Activated CD4-positive, alpha-beta T cell treated with anti-CD3 and anti-CD28 coated beads for 24 hours (primary cell): ENCODE measurements around the gene MBNL1.
"Not testable (repeated sequence)": the region's sequence is repeated elsewhere in the genome, so short reads cannot be mapped to it uniquely, and the experiment has no call there.

Experiments used
- DNase-seq, 2 donors: peaks; one replicate each; pipeline ENCODE4 v3.0.0-alpha.2; 2020; ENCODE audit warnings: low read depth in 2 of 2

Gene MBNL1

GRCh38 chr3:152399374-152399773 is 130.6 kb downstream of the MBNL1 start:
- no peak for DNase-seq

GRCh38 chr3:152400887-152401286 is 132.2 kb downstream of the MBNL1 start:
- no peak for DNase-seq

- DNase-seq: no peak
Measured at GRCh38 chr3:152402695-152403451, 134.1 kb downstream of the MBNL1 start.

DNA sequence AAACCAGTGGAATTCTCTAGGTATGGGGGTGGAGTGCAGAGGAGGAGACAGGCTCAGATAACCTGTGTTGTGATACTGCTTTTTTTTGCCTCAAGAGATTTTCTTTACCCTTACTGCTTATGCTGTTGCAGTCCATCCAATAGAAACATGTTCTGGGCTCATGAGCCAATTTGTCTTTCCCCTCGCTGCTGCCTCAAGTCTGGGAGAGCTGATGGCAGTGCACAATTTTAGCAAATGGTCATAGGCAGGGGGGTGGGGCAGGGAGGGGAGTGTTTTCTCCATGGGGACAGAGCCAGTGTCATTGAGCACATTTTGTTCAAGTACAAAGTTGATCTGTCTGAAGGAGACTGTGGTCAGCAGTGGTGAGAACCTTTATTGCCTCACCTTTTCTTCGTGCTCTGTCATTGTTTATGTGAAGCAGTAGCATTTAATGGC is 134.9 kb downstream of the MBNL1 start:
- DNase-seq: no peak

- DNase-seq: no peak
Measured at GRCh38 chr3:152404976-152405375, 136.2 kb downstream of the MBNL1 start.

- no peak for DNase-seq
Measured at GRCh38 chr3:152405915-152406802, 137.4 kb downstream of the MBNL1 start.

DNA sequence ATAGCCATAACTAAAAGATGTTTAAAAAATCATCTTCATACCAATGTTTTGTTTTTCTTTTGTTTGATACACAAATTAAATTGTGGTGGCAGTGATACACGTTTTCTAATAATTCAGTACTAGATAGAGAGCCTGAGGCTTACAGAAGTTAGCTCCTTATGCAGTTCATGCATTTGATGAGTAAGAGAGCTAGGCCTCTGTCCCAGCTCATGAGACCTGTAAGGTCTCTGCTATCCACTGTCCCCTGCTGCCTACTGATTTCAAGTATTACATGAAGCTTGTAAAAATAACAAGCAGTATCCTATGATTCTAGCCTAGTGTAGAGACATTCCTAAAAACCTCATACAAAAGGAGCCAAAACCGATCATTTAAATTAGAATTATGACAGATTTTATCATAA is 144.5 kb downstream of the MBNL1 start:
- DNase-seq: no peak

DNA sequence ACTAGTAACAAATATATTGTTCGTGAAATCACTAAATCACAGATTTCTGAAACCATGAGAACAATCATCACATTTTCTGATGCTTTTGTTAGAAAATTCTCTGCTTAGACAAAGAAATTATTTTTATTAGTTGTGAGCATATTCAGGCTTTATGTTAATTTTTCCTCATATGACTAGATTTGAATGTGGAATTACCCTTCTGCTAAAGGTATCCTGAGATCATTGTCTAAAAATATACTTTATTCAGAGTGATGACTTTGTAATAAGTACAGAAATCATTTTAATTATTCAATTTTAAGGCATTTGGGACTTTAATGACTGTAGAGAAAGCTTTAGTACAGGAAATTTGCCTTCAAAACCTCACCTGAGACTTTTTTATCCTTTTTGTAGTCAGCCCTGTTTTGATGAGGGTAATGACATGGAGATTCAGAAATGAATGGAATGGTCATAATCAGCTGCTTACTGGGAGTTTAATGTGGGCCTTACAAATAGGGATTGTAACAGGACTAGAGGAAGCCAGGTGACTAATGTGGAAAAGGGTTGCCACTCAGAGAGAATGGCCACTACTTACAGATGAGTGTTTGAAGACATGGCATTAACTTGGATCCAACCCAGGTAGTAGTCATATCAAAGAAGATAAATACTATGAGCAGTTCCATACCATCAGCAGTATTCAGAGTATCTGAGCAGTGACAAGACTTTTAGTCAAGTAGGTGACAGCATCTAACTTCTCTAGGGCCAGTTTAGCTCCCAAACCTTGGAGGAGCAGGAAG is 148.3 kb downstream of the MBNL1 start:
- no peak for DNase-seq

- no peak for DNase-seq
Measured at GRCh38 chr3:152419748-152420147, 151.0 kb downstream of the MBNL1 start.

DNA sequence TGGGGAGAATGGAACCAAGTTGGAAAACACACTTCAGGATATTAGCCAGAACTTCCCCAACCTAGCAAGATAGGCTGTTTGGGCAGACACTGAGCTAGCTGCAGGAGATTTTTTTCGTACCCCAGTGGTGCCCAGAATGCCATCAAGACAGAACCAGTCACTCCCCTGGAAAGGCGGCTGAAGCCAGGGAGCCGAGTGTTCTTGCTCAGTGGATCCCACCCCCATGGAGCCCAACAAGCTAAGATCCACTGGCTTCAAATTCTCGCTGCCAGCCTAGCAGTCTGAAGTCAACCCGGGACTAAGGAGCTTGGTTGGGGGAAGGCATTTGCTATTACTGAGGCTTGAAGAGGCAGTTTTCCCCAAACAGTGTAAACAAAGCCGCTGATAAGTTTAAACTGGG is 152.4 kb downstream of the MBNL1 start:
- DNase-seq: no peak

DNA sequence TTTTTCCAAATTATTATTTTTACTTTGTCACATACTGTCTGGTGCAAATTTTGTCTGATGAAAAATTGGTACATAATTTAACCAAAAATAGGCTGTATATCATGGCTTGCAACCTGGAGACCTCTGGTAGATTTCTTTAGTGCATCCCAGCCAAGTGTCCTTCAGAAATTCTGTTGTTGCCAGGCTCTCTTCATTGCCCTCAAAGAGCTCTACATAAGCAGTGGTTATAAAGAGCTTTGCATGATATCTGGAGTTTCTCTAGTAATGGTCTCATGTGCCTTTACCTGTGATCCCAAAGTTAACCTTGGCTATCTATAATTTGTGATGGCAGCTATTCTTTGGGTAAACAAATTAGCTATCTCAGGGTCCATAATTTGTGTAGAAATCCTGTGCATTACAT is 157.7 kb downstream of the MBNL1 start:
- DNase-seq: no peak

DNA sequence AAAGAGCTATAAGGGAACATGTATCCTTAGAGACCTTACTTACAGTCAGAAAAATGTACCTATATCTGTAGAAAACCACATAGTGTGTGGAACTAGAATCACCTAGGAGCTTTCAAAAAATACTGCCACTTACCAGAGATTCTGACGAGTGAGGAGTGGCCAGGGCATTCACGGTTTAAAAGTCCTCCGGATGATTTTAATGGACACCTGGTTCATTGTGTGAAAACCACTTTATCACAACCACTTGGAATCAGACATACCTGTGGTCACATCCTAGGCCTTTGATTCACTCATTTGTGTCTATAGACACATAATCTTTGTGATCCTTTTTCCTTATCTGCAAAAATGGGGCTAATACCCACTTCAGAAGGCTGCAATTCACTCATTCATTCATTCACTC is 159.8 kb downstream of the MBNL1 start:
- no peak for DNase-seq

DNA sequence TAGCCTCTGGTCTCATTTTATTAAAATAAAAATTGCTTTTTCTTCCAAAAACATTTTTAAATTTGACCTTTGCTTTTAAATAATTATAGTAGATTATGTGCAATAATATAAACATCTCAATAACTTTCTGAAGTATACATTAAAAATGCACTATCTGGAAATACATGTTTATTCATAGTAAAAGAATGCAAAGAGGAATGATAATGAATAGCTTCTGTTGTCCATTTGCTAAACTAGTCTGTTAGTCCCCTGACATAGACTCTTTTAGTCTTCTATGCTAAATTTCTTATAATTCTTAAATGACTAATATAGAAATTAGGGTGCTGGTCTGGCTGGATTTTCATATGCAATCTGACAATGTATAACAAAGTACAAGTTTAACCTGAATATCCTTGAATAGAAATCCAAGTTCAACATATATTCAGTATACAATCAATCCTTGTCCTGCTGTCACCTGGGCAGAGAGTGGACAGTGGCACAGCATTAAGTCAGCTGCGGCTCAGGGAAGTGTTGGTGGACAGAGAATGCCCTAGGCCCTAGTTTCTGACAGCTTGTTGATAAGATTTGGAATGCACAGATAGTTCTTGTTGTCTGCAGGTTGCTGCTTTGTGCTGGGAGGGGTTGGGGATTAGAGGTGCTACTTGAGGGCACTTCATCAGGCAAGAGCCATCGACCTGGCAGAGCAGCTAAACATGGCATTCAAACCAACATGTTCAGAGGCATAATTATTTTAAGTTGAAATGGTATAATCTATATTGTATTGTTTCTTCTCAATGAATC is 161.7 kb downstream of the MBNL1 start:
- DNase-seq: no peak

DNA sequence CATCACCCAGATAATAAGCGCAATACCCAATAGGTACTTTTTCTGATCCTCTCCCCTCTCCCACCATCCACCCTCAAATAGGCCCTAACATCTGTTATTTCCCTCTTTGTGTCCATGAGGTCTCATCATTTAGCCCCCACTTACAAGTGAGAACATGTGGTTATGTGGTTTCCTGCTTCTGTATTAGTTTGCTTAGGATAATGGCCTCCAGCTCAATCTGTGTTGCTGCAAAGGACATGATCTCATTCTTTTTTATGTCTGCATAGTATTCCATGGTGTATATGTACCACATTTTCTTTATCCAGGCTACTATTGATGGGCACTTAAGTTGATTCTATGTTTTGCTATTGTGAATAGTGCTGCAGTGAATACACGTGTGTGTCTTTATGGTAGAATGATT is 165.4 kb downstream of the MBNL1 start:
- DNase-seq: no peak

DNA sequence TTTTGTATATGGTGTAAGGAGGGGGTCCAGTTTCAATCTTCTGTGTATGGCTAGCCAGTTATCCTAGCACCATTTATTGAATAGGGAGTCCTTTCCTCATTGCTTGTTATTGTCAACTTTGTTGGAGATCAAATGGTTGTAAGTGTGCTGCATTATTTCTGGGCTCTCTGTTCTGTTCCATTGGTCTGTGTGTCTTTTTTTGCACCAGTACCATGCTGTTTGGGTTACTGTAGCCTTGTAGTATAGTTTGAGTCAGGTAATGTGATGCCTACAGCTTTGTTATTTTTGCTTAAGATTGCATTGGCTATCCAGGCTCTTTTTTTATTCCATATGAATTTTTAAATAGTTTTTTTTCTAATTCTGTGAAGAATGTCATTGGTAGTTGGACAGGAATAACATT is 166.5 kb downstream of the MBNL1 start:
- not testable (repeated sequence) for DNase-seq

DNA sequence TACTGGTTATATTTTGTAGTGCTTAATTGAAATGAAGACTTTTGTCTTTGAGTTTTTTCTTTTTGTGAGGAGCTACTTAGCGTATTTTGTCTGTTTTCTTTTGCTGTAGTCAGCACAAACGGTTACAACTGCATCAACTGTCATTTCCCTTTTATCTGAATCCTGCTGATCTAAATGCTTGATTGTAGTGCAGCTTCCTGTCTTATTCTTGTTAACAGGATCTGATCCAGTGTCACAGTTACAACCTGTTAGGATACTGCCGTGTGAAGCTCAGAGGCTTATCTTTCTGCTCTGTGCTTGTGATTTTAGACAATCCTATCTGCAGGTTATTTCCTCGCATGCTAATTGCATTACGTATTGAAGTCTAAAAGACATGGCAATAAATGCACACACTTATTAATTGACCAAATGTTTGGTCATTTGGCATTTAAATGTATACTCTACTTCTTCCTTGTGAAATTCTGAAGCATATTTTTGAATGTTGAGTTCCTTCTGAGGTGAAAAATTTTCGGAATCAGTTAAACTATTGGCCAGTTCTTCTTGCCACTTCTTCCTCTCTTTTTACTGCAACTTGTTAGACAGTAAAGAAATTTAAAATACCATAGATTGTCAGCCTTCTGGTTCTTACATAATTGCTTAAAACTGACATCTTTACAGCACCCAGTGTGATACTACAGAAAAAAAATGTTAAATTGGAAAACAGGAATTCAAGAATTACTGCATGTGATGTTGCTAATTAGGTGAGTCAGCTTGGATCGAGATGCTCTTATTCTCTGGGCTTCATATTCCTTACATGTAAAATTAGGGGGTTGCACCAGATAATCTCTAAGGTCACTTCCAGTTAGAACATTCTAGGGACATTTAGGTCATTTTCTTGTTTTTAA is 168.2 kb downstream of the MBNL1 start:
- no peak for DNase-seq

DNA sequence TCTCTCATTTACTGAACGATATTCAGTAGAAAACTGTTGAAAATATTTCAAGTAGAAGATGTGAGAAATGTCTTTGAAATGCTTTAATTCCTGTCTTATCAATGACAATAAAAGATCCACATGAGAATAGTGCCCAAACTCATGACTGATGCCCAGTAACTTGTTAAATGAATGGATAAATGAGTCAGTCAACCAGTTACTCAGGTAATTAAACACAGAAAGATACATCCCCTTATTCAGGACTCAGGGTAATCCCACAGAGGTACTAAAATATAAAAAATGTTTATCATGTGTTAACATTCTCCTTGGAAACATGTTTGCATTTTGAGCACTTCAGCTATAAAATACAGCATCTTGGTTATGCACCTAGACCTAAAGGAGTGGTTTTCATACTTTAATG is 169.5 kb downstream of the MBNL1 start:
- DNase-seq: no peak

DNA sequence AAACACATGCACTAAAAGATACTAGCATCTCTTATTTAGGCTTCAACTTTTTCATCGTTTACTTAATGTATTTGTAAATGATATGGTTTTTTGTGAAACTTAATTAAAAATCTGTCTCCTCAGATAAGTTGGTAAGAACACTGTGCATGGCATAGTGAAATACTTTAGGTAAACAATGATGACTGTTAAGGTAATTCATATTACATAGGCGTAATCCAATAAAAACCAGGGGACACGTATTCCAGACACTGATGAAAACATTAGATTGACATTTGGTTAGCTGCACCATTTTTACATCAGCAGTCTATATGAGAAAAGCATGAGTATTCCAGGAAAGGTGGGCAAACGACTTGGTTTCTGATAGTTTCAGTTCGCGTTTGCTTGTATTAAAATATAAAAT is 170.0 kb downstream of the MBNL1 start:
- no peak for DNase-seq

DNA sequence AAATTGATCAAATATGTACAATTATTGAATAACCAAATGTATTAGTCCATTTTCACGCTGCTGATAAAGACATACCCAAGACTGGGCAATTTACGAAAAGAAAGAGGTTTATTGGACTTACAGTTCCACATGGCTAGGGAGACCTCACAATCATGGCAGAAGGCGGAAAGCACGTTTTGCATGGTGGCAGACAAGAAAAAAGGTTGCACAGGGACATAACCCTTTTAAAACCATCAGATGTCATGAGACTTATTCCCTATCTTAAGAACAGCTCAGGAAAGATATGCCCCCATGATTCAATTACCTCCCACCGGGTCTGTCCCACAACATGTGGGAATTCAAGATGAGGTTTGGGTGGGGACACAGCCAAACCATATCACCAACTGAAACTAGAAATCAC is 171.5 kb downstream of the MBNL1 start:
- not testable (repeated sequence) for DNase-seq

DNA sequence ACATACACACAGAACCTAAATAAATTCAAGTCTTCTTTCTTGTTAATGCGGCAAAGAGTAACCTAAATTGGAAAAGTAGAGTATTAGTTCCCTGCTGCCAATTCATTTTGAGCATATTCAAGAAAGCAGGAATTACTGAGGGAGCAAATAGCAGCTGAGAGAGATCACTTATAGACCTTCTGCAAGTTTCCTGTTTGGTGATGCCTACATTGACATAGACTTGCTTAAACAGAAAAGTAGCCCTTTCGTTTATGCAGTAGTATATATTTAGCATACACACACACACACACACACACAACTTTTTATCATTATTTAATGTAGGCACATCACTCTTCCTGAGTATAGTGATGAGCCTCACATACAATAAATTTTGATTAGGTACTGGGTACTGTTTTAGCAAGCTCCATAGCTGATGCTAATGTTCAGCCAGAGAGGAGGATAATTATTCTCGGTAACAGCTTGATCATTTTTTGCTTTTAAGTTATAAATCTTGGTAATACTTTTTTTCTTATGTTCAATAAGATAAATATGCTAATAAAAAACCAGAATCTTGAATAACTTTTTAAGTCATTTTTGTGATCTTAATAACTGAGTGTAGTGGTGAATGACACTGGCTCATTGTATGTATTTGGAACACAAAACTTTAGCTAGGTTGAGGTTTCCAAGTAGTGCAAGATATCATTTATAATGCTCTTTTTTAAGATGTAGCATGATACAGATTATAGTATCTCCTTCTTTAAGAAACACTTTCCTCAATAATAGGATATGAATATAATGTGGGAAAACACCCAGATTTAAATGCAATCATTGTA is 174.7 kb downstream of the MBNL1 start:
- no peak for DNase-seq
